RPMI7951 (cell line): ENCODE data around the gene OR10AD1. TPM values are rescaled to one million over a fixed set of nuclear protein-coding genes. Genes with fewer than 3 reads are reported as not detected.
"Not testable (repeated sequence)": the region's sequence is repeated elsewhere in the genome, so short reads cannot be mapped to it uniquely, and the experiment has no call there.

ENCODE experiments used
- DNase-seq: peaks from one replicate; pipeline ENCODE4 v3.0.0-alpha.2; 2012; ENCODE audit warnings: low read depth
- total RNA-seq: library from RNA; depleted of rRNA; stranded (reverse); fragments of >200 nt; shearing (Covaris generic); gene quantifications from 2 replicates; pipeline ENCODE4 v1.2.3, GENCODE V29; 2014; rRNA removed

The OR10AD1 gene, protein sequence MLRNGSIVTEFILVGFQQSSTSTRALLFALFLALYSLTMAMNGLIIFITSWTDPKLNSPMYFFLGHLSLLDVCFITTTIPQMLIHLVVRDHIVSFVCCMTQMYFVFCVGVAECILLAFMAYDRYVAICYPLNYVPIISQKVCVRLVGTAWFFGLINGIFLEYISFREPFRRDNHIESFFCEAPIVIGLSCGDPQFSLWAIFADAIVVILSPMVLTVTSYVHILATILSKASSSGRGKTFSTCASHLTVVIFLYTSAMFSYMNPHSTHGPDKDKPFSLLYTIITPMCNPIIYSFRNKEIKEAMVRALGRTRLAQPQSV
- total RNA-seq = not detected in 2 replicates

DNA sequence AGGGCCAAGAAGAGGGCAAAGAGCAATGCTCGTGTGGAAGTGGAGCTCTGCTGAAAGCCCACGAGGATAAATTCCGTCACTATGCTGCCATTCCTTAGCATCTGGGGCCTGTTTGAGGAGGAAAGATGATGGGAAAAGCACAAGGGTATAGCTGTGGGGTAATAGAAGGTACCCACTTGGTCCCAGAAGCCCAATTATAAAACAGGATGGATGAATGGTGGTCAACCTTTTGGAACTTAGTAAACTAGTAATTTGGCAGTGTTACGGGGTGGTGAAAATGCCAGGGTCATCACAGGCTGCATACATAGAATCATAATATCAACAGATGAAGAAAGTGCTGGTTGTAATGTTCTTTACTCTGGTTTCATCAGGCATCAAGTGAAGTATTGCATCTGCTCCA lies at the start of gene OR10AD1:
Gene OR10AD1 (minus strand): TSS at position 101 of the 400 bp plus-strand sequence. CDS start 0 bp downstream, at position 101.
- DNase-seq = no peak

DNA sequence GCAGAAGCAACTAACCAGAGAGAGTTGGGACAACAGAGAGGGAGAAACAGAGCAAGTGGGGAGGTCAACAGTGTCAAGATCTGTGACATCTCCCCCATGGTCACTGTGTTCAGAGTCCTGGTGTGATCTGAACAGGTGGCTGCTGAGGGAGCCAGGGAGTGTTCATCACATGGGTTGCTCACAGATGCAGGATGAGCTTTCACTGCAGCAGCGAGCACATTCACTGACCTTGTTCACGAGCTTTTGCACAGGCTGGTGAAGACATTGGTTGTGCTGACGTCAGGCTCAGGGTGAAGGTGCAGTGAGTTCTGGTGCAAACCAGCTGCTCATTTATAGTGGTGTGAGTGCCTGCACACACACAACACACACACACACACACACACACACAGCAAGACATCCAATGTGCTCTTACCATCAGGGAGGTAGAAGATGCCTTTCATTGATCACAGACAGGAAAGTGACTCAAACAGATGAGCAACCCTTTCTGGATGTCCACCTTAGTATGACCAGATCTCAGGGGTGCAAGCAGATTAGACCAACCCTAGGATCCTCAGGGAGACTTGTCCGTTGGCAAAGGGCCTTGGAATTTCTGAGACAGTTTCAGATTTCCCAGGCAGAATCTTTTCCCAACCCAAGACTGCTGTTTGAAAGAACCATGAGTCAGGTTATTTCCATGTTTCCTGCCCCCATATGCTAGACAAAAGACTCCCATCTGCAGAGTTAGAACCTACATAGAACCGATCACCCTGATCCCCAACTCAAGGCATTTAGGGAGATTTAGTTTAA lies 44.3 kb upstream of the OR10AD1 start:
- no peak for DNase-seq

DNA sequence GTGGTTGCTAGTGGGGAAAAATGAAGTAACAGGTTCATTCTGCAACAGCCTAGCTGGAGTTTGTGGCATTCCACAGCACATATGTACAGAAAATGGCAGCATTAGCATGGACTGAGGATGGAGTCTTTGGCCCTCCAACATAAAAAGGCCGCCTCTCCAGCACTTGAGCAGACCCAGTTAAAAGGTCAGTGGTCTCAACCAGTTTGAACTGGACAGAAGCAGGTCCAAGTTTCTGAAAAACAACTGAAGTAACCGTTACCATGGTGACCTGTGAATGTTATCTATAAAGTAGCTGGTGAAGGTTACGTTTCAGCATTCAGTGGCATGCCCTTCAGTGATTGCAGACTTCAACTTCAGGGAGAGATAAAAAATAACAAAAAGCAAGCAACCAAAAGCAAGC lies 34.1 kb upstream of the OR10AD1 start:
- no peak for DNase-seq

DNA sequence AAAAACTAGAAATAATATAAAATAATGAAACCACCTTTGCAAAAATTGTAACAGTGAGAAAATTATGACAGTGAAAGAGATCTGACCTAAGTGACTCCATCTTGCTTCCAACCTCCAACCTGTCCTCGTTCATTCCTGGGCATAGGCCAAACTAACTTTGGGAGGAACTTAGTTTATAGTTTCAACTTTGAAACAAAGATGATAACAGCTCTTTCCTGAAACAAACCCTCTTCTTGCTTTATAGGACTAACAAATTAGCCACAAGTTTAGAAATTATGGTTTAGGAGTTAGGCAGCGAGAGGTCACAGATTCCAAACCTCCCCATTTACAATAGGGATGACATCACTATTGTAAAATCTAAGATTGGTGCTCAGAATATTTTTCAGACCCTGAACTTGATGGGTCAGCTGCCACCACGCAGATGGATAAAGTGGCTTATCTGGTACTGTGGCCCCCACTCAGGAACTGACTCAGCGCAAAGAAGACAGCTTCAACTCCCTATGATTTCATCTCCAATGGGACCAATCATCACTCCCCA lies 32.8 kb upstream of the OR10AD1 start:
- DNase-seq = no peak

DNA sequence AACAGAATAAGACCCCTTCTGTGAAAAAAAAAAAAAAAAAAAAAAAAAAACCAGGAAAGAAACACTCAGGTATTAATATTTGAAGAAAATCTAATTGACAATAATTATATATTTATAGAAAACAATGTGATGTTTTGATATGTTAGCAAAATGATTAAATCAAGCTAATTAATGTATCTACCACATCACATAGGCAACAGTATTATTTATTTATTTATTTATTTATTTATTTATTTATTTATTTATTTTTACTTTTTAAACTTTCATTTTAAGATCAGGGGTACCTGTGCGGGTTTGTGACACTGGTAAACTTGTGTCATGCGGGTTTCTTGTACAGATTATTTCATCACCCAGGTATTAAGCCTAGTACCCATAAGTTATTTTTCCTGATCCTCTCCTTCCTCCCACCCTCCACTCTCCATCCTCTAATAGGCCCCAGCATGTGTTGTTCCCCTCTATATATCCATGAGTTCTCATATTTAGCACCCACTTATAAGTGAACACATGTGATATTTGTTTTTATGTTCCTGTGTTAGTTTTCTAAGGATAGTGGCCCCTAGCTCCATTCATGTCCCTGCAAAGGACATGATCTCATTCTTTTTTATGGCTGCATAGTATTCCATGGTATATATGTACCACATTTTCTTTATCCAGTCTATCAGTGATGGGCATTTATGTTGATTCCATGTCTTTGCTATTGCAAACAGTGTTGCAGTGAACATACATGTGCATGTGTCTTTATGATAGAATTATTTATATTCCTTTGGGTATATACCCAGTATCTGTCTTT lies 28.3 kb upstream of the OR10AD1 start:
- not testable (repeated sequence) for DNase-seq

DNA sequence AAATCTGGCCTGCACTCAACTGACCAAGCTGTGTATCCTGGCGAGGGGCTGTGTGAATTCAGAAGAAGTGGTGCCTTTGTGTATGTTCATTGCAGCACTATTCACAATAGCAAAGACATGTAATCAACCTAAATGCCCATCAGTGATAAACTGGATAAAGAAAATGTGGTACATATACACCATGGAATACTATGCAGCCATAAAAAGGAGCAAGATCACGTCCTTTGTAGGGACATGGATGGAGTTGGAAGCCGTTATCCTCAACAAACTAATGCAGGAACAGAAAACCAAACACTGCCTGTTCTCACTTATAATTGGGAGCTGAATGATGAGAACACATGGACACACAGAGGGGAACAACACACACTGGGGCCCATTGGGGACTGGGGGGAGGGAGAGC lies 21.4 kb upstream of the OR10AD1 start:
- DNase-seq = not testable (repeated sequence)

DNA sequence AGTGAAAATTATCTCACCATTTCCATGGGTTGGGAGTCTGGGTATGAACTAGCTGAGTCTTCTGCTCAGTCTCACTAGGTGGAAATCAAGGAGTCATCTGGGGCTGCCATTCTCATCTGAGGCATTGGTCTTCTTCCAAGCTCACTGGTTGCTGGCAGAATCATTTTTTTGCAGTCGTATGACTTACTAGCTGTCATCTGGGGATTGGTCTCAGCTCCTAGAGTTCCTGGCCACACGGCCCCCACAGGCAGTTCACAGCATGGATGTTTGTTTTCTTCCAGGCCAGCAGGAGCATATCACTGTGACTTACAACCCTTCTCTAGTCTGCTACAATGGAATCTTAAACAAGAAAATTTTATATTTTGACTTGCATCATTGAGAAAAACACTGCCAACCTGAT lies 18.6 kb upstream of the OR10AD1 start:
- no peak for DNase-seq

DNA sequence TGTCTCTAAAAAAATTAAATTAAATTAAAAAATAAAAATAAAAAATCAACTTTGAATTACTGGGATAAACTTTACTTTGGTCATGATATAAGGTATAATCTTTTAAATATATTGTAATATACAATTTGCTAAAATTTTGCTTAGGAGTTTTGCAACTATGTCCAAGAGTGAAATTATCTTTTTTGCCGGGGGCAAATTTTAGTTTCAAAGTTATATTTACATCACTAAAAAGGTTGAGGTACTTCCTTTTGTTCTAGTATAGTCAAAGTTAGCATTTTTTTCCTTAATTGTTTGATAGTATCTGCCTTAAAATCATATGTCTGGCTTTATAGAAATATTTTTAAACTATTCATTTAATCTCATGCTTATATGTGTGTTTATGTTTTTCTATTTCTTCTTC lies 17.6 kb upstream of the OR10AD1 start:
- DNase-seq = no peak

DNA sequence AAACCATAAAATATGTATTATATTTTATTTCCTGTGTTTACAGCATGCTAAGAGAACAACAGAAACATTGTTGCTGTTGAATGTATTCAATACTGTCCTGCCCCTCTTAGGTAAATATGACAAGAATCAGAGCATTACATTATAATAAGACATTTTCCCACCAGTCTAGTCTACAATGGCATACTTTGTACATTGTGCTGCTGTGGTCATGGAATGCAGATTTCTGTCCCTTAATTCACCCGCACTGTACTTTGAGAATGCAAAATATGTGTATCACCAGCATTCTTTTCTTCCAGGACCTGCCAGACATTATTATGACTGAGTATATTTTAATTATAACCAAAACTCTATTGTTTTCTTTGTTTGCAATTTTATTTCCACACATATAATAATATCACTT lies 16.5 kb upstream of the OR10AD1 start:
- no peak for DNase-seq

DNA sequence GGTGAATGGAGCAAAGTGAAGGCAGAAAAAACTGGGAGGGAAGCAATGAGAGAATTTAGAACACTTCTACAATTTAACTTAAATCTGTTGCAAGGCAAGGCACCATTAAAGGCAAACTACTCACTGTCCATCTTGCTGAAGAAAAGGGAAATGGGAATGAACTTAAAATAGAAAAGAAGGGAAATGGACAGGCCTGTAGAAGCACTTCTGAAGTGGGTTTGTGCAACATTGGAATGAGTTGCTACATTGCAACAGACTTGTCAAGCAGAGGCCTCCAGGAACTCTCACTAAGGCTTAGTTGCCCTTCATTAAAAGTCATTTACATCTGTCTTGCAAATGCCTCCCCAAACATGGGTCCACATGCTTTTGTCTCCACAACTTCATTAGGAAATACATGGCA lies 13.7 kb upstream of the OR10AD1 start:
- DNase-seq = no peak

DNA sequence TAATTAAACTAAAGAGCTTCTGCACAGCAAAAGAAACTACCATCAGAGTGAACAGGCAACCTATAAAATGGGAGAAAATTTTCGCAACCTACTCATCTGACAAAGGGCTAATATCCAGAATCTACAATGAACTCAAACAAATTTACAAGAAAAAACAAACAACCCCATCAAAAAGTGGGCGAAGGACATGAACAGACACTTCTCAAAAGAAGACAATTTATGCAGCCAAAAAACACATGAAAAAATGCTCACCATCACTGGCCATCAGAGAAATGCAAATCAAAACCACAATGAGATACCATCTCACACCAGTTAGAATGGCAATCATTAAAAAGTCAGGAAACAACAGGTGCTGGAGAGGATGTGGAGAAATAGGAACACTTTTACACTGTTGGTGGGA lies 6.4 kb upstream of the OR10AD1 start:
- DNase-seq = not testable (repeated sequence)

DNA sequence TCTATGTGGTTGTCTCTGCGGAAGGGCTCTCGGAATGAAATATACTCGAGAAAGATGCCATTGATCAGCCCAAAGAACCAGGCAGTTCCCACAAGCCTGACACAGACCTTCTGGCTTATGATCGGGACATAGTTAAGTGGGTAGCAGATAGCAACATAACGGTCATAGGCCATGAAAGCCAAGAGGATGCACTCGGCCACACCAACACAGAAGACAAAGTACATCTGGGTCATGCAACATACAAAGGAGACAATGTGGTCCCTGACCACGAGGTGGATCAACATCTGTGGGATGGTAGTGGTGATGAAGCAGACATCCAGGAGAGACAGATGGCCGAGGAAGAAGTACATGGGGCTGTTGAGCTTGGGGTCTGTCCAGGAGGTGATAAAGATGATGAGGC lies 326 bp downstream of the OR10AD1 start:
- no peak for DNase-seq

DNA sequence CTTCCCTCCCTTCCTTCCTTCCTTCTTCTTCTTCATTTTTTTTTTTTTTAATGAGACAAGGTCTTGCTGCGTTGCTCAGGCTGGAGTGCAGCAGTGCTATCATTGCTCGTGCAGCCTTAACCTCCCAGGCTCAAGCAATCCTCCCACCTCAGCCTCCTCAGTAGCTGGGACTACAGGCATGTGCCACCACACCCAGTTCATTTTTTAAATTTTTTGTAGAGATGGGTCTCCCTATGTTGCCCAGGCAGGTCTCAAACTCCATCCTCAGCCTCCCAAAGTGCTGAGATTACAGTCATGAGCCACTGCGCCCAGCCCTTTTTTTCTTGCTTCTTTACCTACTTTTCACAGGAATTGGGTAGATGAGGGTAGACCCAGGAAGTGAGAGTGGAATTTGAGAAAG lies 1.6 kb downstream of the OR10AD1 start:
- no peak for DNase-seq

DNA sequence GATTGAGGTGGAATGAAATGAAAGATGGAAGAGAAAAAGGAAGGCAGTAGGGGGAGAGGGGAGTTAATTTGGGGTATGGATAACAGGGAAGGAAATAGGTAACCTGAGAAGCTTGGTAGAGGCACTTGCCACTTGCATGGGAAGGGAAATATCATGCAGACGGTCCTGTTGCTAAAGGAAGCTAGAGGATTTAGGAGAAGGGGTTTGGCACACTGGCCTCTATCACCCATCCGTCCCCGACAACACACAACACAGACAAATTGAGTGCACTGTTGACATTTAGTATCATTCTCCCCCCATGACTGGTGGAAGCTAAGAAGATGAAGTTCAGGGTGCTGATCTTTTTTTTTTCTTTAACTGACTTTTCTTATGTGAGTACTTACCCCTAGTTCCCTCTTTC lies 2.0 kb downstream of the OR10AD1 start:
- no peak for DNase-seq

DNA sequence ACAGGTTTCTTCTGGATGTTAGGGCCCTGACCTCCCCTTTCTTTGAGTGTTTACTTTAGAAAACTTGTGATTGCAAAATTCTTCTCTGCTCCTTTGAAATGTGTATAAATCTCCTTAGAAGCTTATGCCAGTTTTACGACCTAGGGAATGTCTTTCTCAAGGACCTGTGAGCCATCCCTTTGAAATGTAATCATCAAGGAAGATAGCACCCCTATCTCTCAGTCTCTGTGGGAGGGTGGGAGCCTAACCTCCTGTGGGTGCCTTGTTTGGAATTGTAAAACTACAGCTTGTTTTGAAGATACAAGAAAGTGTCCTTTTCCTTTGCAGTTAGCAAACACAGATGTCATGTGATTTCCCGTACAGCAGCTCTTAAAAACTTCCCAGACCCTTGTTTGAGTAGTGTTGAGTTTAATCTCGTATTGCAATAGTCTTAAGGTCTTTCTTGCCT lies 3.3 kb downstream of the OR10AD1 start:
- DNase-seq = no peak

DNA sequence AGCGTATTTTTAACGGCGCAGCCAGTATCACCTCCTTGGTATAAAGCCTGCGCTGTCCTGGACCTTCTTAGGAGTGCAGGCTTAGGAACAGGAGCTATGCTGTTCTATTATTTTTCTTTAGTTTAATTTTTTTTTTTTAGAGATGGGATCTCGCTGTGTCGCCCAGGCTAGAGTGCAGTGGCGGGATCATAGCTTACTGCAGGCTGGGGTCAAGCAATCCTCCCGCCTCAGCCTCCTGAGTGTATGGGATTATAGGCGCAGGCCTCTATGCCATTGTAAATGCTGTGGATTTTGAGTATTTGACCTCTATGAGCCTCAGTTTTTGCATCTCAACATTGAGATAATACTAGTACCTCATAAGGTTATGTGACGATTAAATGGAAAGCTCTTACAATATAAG lies 4.1 kb downstream of the OR10AD1 start:
- DNase-seq = no peak

DNA sequence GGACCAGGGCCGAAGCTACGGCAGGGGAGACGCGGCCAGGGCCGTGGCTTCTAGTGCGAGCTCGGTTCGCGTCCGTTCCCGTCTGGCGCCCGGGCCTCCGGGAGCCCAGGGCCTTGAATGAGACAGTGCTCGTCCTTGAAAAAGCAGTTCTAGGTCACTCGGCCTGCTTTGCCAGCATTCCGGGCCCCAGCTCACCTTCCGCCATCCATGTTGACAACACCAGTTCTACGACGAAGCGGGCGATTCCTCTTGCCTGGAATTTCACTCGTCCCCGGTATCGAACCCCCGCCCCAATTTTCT lies 4.5 kb downstream of the OR10AD1 start:
- no peak for DNase-seq

DNA sequence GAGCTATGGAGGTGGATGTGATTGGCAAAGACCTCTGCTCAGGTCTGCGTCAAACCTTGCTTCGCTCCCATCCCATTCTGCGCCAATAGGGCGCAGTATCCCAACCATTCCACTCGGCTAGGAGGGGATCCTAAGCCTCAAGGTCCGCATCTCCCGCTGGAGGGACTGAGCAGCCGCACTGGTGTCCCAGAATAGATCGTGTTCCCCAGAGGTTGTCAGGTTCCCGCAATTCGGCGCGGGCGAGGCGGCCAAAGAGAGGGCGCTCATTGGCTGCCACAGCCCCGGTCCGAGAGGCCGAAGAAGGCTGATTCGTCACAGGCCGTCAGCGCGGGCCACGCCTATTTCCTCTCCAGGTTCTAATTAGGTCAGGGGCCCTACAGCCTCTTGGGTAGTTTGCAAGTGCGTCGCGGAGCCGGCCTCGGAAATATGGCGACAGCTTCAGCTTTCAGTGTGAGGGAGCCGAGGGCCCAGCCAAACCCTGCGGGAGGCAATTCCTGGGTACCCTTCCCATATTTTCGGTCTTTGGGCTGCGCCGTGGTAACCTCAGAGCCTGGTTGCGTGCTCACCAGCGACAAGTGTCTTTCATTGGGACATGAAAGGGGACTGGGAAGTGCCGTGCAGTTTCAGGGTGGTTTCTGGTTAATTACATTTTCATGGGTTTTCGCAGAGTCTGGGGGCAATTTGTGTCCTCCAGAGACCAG lies 5.0 kb downstream of the OR10AD1 start:
- DNase-seq = peak; percentile 95

DNA sequence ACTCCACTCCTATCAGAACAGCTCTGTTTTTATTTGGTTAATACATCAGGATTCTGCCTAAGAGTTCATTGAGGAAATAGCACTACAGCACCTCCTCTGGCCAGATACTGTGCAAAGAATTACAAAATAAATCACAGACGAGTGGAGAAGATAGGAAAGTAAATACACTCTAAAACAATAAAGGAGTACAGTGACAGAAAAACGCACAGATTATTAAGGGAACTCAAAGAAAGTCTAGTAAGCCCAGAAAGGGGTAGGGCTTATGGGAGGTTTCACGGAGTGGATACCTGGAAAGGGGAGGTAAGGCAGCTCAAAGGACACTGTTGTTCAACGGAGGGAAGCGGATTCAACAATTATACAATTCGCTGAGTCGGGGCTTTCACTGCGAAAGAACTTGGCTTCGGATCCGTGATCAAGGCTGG lies 5.5 kb downstream of the OR10AD1 start:
- DNase-seq = peak; percentile 48

DNA sequence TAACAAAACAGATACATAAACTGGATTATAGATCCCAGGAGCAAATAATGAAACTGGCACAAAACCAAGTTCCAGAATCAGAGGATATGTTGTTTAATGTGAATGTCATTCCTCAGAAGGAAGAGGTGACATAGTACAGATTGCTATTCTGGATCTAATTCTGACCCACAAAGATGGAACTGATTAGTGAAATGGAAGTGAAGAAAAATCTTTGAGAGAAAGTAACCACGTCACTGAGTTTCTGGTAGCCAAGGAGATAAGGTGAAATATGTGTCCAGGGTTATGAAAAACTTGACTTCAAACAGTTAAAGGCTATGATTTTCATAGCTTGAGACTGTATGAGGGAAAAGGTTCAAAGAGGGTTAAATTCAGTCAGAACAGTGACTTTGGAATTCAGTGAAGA lies 8.3 kb downstream of the OR10AD1 start:
- no peak for DNase-seq

DNA sequence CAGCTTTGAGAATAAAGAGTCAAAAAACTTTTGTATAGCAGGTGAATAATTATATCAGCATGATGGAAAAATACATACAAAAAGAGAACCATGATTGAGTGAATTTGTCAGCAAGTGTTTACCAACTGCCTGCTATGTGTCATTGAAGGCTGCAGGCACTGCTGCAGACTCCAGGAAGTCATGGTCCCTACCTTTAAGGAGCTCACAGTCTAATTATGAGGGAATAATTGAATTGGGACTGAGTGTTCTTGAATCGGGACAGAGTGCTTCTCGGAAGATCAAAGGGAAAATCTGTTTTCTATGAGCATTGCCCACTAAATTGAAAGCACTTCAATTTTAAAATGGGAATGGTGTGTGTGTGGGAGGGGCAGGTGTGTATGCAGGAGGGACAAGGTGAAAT lies 9.5 kb downstream of the OR10AD1 start:
- no peak for DNase-seq

DNA sequence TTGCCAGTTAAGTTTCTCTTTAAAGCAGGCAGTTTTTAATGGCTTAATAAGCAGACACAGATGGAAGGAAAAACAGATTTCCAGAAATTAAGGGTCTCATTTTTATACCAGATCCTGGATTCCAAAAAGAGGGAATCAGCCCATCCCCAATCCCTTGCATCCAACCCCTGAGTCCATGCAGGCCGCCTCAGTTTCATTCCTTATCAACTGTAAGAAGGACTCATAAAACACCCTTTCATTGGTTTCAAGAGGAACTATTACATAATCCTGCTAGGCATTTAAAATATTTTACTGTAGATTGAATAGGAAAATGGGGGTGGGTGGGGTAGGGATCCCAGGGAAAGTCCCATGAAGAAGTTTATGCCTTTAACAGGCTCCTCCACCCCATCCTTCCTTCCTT lies 10.2 kb downstream of the OR10AD1 start:
- no peak for DNase-seq
